ENCODE results near the gene RAB40C. TPM values are rescaled to one million over a fixed set of nuclear protein-coding genes. Genes with fewer than 3 reads are reported as not detected.

The RAB40C gene
- total RNA-seq, 1 experiment from 2014 or later, result 22.5 TPM

- H3K4me3 Mint-ChIP-seq, result no peak overlapping the region
- DNase-seq (ENCODE audit: low spot score) (no peak), ATAC-seq (no peak)
- peaks cover 14% of the 10 kb centered on the region for H3K27me3 Mint-ChIP-seq (ENCODE audit: low read depth)
- ChIA-PET CTCF (interaction anchor here (0.8 to 1.0 kb wide), 2 partner anchors 16 to 24 kb away, joined by 3 read pairs; no protein-coding TSS in a partner anchor), POLR2A (no interaction called here)
- no peaks in the 10 kb centered on the region for H3K4me1 Mint-ChIP-seq
- no peaks in the 10 kb centered on the region for H3K9me3 Mint-ChIP-seq
- no peaks in the 10 kb centered on the region for H3K36me3 Mint-ChIP-seq
- H3K27ac Mint-ChIP-seq, result no peak overlapping the region
- no peak for TF ChIP-seq ERG (CRISPR knock-in tag; IDR thresholded peaks at IDR 0.05)
- TF ChIP-seq ZNF219 (CRISPR knock-in tag; IDR thresholded peaks at IDR 0.05; ENCODE audit: borderline replicate concordance), result no peak
- TF ChIP-seq NFYB (CRISPR knock-in tag; conservative IDR thresholded peaks at IDR 0.05; ENCODE audit: low read depth), result no peak
- no peak for TF ChIP-seq RORB (CRISPR knock-in tag; IDR thresholded peaks at IDR 0.05)
- TF ChIP-seq ATF3 (CRISPR knock-in tag; conservative IDR thresholded peaks at IDR 0.05), result no peak
- TF ChIP-seq PREB (CRISPR knock-in tag; IDR thresholded peaks at IDR 0.05; ENCODE audit: borderline replicate concordance), result no peak
These were observed 35.1 kb upstream of the RAB40C start for GRCh38 chr16:554640-555365.

- peaks cover 14% of the 10 kb centered on the region for H3K27me3 Mint-ChIP-seq (ENCODE audit: low read depth)
- ATAC-seq (no peak), DNase-seq (ENCODE audit: low spot score) (no peak)
- no peaks in the 10 kb centered on the region for H3K4me1 Mint-ChIP-seq
- no peak overlapping the region for H3K27ac Mint-ChIP-seq
- ChIA-PET CTCF (interaction anchor here (0.6 to 0.9 kb wide), 3 partner anchors 17 to 46 kb away, joined by 3 to 6 read pairs (median 3); no protein-coding TSS in a partner anchor), POLR2A (interaction anchor here (0.5 kb wide), 1 partner anchor 102 kb away, joined by 4 read pairs; no protein-coding TSS in a partner anchor)
- H3K36me3 Mint-ChIP-seq, result no peaks in the 10 kb centered on the region
- no peak for TF ChIP-seq ATF2 (CRISPR knock-in tag; IDR thresholded peaks at IDR 0.05; ENCODE audit: borderline replicate concordance, low read depth)
- no peak for TF ChIP-seq GTF2I (CRISPR knock-in tag; conservative IDR thresholded peaks at IDR 0.05)
- no peak for TF ChIP-seq ETV6 (CRISPR knock-in tag; IDR thresholded peaks at IDR 0.05)
- TF ChIP-seq HMGA2 (CRISPR knock-in tag; IDR thresholded peaks at IDR 0.05), result no peak
- TF ChIP-seq KAT7 (CRISPR knock-in tag; IDR thresholded peaks at IDR 0.05; ENCODE audit: borderline replicate concordance), result no peak
- TF ChIP-seq CBFB (CRISPR knock-in tag; IDR thresholded peaks at IDR 0.05; ENCODE audit: low read depth), result no peak
- no peaks in the 10 kb centered on the region for H3K9me3 Mint-ChIP-seq
- H3K4me3 Mint-ChIP-seq, result no peak overlapping the region
These were observed 34.1 kb upstream of the RAB40C start for GRCh38 chr16:555528-556473.

GRCh38 chr16:556474-557173 is 33.2 kb upstream of the RAB40C start:
- Mint-ChIP-seq H3K9me3 (no peaks in the 10 kb centered on the region), H3K27ac (no peak overlapping the region), H3K36me3 (no peaks in the 10 kb centered on the region), H3K4me3 (no peak overlapping the region), H3K27me3 (ENCODE audit: low read depth) (peaks cover 20% of the 10 kb centered on the region), H3K4me1 (no peaks in the 10 kb centered on the region)
- POLR2A ChIA-PET, result interaction anchor here (0.5 kb wide), 1 partner anchor 103 kb away, joined by 4 read pairs; no protein-coding TSS in a partner anchor
- CTCF ChIA-PET, result interaction anchor here (0.6 to 0.9 kb wide), 2 partner anchors 20 to 46 kb away, joined by 3 to 6 read pairs; no protein-coding TSS in a partner anchor
- ATAC-seq (no peak), DNase-seq (ENCODE audit: low spot score) (no peak)
- TF ChIP-seq ZNF423 (CRISPR knock-in tag; IDR thresholded peaks at IDR 0.05) (no peak), RORB (CRISPR knock-in tag; IDR thresholded peaks at IDR 0.05) (no peak), TEAD1 (CRISPR knock-in tag; IDR thresholded peaks at IDR 0.05) (no peak), CDX4 (CRISPR knock-in tag; IDR thresholded peaks at IDR 0.05; ENCODE audit: borderline replicate concordance) (no peak), OVOL2 (CRISPR knock-in tag; IDR thresholded peaks at IDR 0.05; ENCODE audit: borderline replicate concordance) (no peak), ZNF219 (CRISPR knock-in tag; IDR thresholded peaks at IDR 0.05; ENCODE audit: borderline replicate concordance) (no peak), ZBTB43 (CRISPR knock-in tag; IDR thresholded peaks at IDR 0.05) (no peak), NR3C1 (CRISPR knock-in tag; conservative IDR thresholded peaks at IDR 0.05; ENCODE audit: low read depth) (no peak), SMAD3 (CRISPR knock-in tag; IDR thresholded peaks at IDR 0.05; ENCODE audit: borderline replicate concordance) (no peak), RELA (CRISPR knock-in tag; IDR thresholded peaks at IDR 0.05; ENCODE audit: borderline replicate concordance) (no peak), ZNF416 (CRISPR knock-in tag; IDR thresholded peaks at IDR 0.05) (no peak), ZMAT4 (CRISPR knock-in tag; IDR thresholded peaks at IDR 0.05) (no peak)

Measured in WTC11 (cell line).